Activated CD4-positive, alpha-beta memory T cell treated with anti-CD3 and anti-CD28 coated beads, Interleukin-2, amount 10 ng/mL, durations not matched to agents 7 days and 5 days (primary cell): ENCODE measurements around the gene DHX38. TPM values are rescaled to one million over a fixed set of nuclear protein-coding genes. Genes with fewer than 3 reads are reported as not detected.

Experiments
- total RNA-seq, 2 experiments: library from RNA; stranded (reverse); gene quantifications; one replicate each; pipeline ENCODE4 v1.2.3, GENCODE V29; 2021

Gene DHX38
- total RNA-seq, 2 experiments from 2014 or later, result 70.2 to 70.7 TPM

Other genes with a start within 250 kb of the DHX38 start
- 10 to 100 TPM; 23.6 to 24.8 TPM for gene ATXN1L, start 247.9 kb upstream of the DHX38 start, total RNA-seq
- 10 to 100 TPM; 11.4 to 11.9 TPM for gene ZNF821, start 209.7 kb upstream of the DHX38 start, total RNA-seq
- gene IST1, start 198.3 kb upstream of the DHX38 start, total RNA-seq, result 100 to 1,000 TPM; 227 to 229 TPM
- under 1 TPM in 1 of 2 experiments, not detected in 1; 0.08 TPM for gene PKD1L3, start 93.4 kb upstream of the DHX38 start, total RNA-seq
- 1 to 10 TPM; 6.9 to 7.6 TPM for gene DHODH, start 85.1 kb upstream of the DHX38 start, total RNA-seq
- not detected for gene HP, start 39.3 kb upstream of the DHX38 start, total RNA-seq
- not detected for gene HPR, start 30.6 kb upstream of the DHX38 start, total RNA-seq
- gene TXNL4B, start 227 bp upstream of the DHX38 start, total RNA-seq, result 10 to 100 TPM; 15.3 to 16.2 TPM
- gene PMFBP1, start 78.3 kb downstream of the DHX38 start, total RNA-seq, result 1 to 10 TPM; 1.5 to 1.8 TPM